Left renal pelvis (tissue), 4 donors: ENCODE data around the gene SCN8A. TPM values are rescaled to one million over a fixed set of nuclear protein-coding genes. Genes with fewer than 3 reads are reported as not detected.
"Not testable (repeated sequence)": the region's sequence is repeated elsewhere in the genome, so short reads cannot be mapped to it uniquely, and the experiment has no call there.

Experiments used
- DNase-seq, 4 donors: peaks; one replicate each; pipeline ENCODE4 v3.0.0-alpha.2; 2013; ENCODE audit warnings: low read depth in 4 of 4, low spot score in 3 of 4
- polyA plus RNA-seq, 4 donors: library from polyadenylated mRNA; unstranded; fragments of 120-200 nt; gene quantifications; one replicate each; pipeline ENCODE4 v1.2.1, GENCODE V29; 2013; ENCODE audit not compliant: insufficient read length in 4 of 4

SCN8A gene
- polyA plus RNA-seq, 4 donors: 1.6 to 2.9 (median 2.4) TPM

GRCh38 chr12:51753980-51754675 is 163.1 kb downstream of the SCN8A start:
- DNase-seq: peak in 3 of 4 donors; percentile 12 to 29 (median 12)

DNA sequence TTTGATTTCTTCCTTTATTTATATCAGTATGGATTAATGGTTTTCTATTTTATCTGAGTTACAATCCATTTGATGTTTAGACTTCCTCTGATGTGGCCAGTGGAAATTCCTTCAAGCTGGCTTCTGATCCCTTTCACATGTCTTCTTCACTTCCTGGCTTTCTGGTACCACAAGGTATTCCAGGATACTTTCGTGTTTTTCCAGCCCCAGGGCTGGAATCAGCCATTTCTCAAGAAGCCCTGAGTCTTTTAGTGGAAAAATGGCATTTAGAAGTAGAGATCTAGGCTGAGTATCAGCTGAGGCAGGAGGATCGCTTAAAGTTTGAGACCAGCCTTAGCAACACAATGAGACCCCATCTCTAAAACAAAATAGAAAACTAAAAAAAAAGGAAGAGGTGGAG is 164.2 kb downstream of the SCN8A start:
- no peak for DNase-seq

- no peak for DNase-seq
These were observed 168.1 kb downstream of the SCN8A start for GRCh38 chr12:51759175-51759574.

GRCh38 chr12:51759695-51760094 is 168.7 kb downstream of the SCN8A start:
- no peak for DNase-seq

- DNase-seq: no peak
These were observed 169.2 kb downstream of the SCN8A start for GRCh38 chr12:51760231-51760630.

- DNase-seq: no peak
These were observed 172.7 kb downstream of the SCN8A start for GRCh38 chr12:51763743-51764142.

- DNase-seq: no peak
These were observed 175.1 kb downstream of the SCN8A start for GRCh38 chr12:51766067-51766676.

DNA sequence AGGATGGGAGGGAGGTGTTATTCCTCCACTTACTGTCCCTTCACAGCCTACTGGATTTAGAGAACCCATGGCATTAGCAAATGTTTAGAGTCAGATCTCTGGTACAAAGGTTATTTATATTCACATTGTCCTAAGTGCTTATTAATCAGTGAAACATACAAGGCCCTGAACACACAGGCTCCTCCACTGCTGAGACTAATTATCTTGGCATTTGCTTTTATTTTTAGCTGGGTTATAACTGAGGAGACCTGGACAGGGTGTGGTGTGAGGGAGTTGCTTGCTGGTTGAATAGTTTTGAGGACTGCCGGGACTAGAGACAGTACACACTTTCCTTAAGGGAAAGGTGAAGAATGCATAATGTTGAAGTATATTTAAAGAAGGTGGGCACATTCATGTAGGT is 180.0 kb downstream of the SCN8A start:
- no peak for DNase-seq

DNA sequence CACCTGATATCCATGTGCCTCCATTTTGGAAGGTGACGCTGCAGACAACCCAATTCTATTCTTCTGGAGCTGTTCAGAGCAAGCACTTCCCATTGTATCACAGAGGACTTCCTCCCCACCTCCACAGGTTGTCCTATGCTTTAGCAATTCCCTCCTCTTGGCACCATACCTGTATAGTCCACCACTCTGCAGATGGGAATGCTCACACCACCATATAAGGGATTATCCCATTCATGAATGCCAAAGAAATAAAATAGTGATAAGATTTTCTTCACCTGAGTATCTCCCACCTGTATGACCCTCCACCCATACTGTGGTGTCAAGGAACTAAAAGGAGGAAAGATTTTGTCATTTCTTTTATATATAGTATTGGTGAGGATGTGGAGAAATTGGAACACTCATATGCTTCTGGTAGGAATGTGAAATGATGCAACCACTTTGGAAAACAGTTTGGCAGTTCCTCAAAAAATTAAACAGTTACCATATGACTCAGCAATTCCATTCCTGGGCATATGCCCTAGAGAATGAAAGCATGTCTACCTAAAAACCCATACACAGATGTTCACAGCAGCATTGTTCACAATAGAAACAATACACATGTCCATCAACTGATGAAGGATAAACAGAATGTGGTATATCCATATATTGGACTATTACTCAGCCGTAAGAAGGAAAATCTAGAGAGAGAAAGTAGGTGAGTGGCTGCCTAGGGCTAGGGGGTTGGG is 182.3 kb downstream of the SCN8A start:
- no peak for DNase-seq

DNA sequence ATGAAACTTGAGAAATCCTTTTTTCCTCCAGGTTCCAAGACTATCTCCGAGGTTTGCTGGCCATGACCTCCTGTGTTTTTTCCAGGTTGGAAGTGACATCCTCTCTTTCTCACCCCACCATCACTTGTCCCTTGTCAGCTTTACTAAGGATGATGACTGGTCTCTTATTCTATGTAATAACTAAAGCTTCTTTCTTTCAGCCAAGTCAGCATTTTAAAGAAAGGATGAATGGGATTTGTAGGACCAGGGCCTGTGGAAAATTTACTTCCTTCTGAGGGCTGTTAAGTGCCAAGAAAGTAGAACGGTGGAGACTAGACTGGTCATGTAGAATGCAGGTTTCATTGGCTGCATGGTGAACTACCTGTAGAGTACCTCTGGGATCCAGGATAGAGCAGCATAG is 183.9 kb downstream of the SCN8A start:
- DNase-seq: no peak

- DNase-seq: no peak
These were observed 186.4 kb downstream of the SCN8A start for GRCh38 chr12:51777457-51777856.

- DNase-seq: no peak
These were observed 186.9 kb downstream of the SCN8A start for GRCh38 chr12:51777973-51778372.

DNA sequence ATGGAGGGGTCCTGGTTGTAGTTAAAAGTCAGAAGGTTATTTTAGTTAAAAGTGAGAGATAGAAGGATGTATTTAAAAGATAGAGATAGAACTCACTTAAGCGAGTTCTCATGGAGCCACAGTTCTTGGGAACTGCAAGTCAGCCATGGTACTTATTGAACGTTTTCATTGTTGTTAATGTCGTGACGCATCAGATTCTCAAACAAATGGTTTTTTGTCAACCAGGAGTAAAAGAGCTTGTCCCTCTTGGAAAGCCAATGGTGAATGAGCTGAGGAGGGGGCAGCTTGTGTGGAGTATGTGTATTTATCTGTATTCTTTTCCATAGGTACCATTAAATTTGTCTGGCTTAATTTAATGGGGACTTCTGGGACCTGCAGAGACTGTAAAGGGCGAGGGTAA is 188.8 kb downstream of the SCN8A start:
- DNase-seq: no peak

- DNase-seq: no peak
These were observed 193.7 kb downstream of the SCN8A start for GRCh38 chr12:51784688-51785087.

- no peak for DNase-seq
These were observed 194.9 kb downstream of the SCN8A start for GRCh38 chr12:51785906-51786305.

DNA sequence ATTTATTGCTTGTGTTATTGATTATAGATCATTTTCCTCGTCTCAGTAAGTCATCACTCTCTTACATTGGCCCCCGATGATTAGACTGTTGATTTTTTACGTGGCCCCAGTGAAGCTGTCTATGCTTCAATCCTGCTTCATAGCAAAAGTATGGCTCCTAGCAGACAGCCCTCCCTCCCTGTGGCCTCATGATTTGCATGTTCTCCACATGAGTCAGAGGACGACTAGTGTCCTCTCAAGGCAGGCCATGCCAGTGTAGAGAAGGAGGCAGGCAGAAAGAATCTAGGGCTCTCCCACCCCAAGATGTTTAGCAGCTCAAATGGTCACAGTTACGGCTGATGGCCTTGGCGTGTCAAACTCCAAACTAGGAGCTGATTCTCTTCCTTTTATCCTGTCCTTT is 197.8 kb downstream of the SCN8A start:
- DNase-seq: no peak

- no peak for DNase-seq
These were observed 201.4 kb downstream of the SCN8A start for GRCh38 chr12:51792417-51792816.

DNA sequence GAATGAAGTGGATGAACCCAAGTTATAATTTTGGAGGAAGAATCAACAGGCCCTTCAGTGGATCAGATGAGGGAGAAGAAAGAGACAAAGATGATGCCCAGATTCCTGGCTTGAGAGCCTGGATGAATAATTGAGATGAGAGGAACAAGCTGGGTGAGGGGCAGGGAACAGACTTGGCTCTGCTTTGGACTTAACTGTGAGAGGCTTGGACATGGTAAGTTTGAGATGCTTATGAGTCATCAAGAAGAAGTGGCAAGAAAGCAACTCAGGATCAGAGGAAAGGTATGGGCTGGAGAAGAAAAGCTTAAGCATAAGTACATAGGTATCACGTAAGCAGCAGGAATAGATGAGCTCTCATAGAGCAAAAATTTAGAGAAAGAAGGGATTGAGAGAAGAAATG is 202.2 kb downstream of the SCN8A start:
- no peak for DNase-seq

DNA sequence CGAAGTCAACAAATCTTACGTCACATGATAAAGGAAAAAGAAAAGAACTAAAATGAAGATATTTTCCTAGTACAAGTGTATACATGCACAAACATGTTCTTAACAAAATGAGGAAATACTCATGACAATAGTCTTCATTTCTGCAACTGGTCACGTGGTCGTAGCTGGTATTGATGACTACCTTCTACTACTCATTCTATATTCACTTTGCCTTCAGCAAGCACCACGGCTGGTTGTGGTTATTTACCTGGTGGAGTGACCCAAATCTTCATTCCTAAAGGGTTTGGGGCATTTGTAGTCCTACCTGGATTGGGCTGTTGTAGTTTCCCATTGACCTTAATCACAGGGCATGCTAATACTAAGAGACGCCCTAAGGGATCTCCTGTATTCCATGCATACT is 206.3 kb downstream of the SCN8A start:
- DNase-seq: no peak

DNA sequence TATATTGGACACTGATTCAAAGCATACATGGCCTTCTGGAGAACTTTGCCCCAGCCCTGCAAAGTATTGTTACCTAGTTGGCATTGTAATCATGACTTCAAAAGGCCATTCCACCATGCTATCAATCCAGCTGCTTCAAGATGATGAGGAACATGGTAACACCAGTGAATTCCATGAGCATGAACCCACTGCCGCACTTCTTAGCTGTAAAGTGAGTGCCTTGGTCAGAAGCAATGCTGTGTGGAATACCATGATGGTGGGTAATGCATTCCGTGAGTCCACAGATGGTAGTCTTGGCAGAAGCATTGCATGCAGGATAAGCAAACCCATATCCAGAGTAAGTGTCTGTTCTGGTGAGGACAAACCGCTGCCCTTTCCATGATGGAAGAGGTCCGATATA is 207.0 kb downstream of the SCN8A start:
- DNase-seq: not testable (repeated sequence)

GRCh38 chr12:51798501-51798900 is 207.5 kb downstream of the SCN8A start:
- no peak for DNase-seq

DNA sequence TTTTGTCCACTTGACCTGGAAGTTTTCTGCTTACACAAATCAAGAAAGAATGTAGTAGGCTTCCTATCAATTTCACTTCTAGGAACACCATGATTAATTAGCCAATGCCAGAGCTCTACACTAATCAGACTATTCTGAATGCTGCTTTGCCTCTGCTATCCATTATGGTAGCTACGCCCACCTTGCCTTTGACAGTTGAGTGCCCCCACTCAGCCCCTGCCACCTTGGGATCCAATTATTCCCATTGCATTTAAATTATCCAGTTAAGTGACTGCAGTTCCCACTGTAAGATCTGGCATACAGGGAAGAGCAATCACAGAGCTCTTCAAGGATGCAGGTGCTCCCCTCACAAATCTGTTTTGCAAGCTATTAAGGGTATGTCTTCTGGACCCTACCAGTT is 210.0 kb downstream of the SCN8A start:
- DNase-seq: no peak
